ENCODE measurements around the gene PITPNC1.
"Not testable (repeated sequence)": the region's sequence is repeated elsewhere in the genome, so short reads cannot be mapped to it uniquely, and the experiment has no call there.

PITPNC1 gene

GRCh38 chr17:67515490-67516083, 138.5 kb downstream of the PITPNC1 start:
- DNase-seq (ENCODE audit: low read depth), result no peak

GRCh38 chr17:67516571-67516970, 139.5 kb downstream of the PITPNC1 start:
- not testable (repeated sequence) for DNase-seq (ENCODE audit: low read depth)

- no peak for DNase-seq (ENCODE audit: low read depth)
Measured at GRCh38 chr17:67517325-67517724, 140.2 kb downstream of the PITPNC1 start.

GRCh38 chr17:67518876-67519275, 141.8 kb downstream of the PITPNC1 start:
- DNase-seq (ENCODE audit: low read depth), result no peak

- DNase-seq (ENCODE audit: low read depth), result no peak
Measured at GRCh38 chr17:67519801-67520251, 142.7 kb downstream of the PITPNC1 start.

- DNase-seq (ENCODE audit: low read depth), result no peak
Measured at GRCh38 chr17:67520252-67520906, 143.3 kb downstream of the PITPNC1 start.

- DNase-seq (ENCODE audit: low read depth), result no peak
Measured at GRCh38 chr17:67520916-67521774, 144.1 kb downstream of the PITPNC1 start.

- DNase-seq (ENCODE audit: low read depth), result no peak
Measured at GRCh38 chr17:67521775-67522069, 144.6 kb downstream of the PITPNC1 start.

GRCh38 chr17:67523101-67523500, 146.0 kb downstream of the PITPNC1 start:
- DNase-seq (ENCODE audit: low read depth), result no peak

- no peak for DNase-seq (ENCODE audit: low read depth)
Measured at GRCh38 chr17:67525239-67526135, 148.4 kb downstream of the PITPNC1 start.

GRCh38 chr17:67526700-67527099, 149.6 kb downstream of the PITPNC1 start:
- DNase-seq (ENCODE audit: low read depth), result no peak

- no peak for DNase-seq (ENCODE audit: low read depth)
Measured at GRCh38 chr17:67528751-67529436, 151.8 kb downstream of the PITPNC1 start.

- DNase-seq (ENCODE audit: low read depth), result no peak
Measured at GRCh38 chr17:67531291-67531690, 154.2 kb downstream of the PITPNC1 start.

- DNase-seq (ENCODE audit: low read depth), result no peak
Measured at GRCh38 chr17:67532326-67532871, 155.3 kb downstream of the PITPNC1 start.

- no peak for DNase-seq (ENCODE audit: low read depth)
Measured at GRCh38 chr17:67534941-67535340, 157.9 kb downstream of the PITPNC1 start.

- DNase-seq (ENCODE audit: low read depth), result no peak
Measured at GRCh38 chr17:67542219-67543114, 165.4 kb downstream of the PITPNC1 start.

- no peak for DNase-seq (ENCODE audit: low read depth)
Measured at GRCh38 chr17:67544364-67544955, 167.4 kb downstream of the PITPNC1 start.

- no peak for DNase-seq (ENCODE audit: low read depth)
Measured at GRCh38 chr17:67546578-67547527, 169.8 kb downstream of the PITPNC1 start.

- no peak for DNase-seq (ENCODE audit: low read depth)
Measured at GRCh38 chr17:67548693-67549092, 171.6 kb downstream of the PITPNC1 start.
